Measurements from ENCODE around the gene NAT8.
"Not testable (repeated sequence)": the region's sequence is repeated elsewhere in the genome, so short reads cannot be mapped to it uniquely, and the experiment has no call there.

NAT8 gene

GRCh38 chr2:73630662-73631266 is 11.5 kb downstream of the NAT8 start:
- DNase-seq = not testable (repeated sequence)

- DNase-seq = not testable (repeated sequence)
These were observed 13.7 kb downstream of the NAT8 start for GRCh38 chr2:73628493-73628892.

GRCh38 chr2:73626237-73626636 is 16.0 kb downstream of the NAT8 start:
- DNase-seq = not testable (repeated sequence)

GRCh38 chr2:73624625-73625024 is 17.6 kb downstream of the NAT8 start:
- not testable (repeated sequence) for DNase-seq

GRCh38 chr2:73624036-73624435 is 18.2 kb downstream of the NAT8 start:
- DNase-seq = not testable (repeated sequence)

- DNase-seq = not testable (repeated sequence)
These were observed 22.3 kb downstream of the NAT8 start for GRCh38 chr2:73619925-73620324.

- no peak for DNase-seq
These were observed 27.2 kb downstream of the NAT8 start for GRCh38 chr2:73614997-73615396.

- DNase-seq = no peak
These were observed 28.1 kb downstream of the NAT8 start for GRCh38 chr2:73614105-73614504.

- no peak for DNase-seq
These were observed 30.4 kb downstream of the NAT8 start for GRCh38 chr2:73611867-73612266.

- no peak for DNase-seq
These were observed 31.0 kb downstream of the NAT8 start for GRCh38 chr2:73611193-73611592.

GRCh38 chr2:73610111-73610510 is 32.1 kb downstream of the NAT8 start:
- DNase-seq = no peak

- DNase-seq = not testable (repeated sequence)
These were observed 37.6 kb downstream of the NAT8 start for GRCh38 chr2:73604589-73604988.

- DNase-seq = not testable (repeated sequence)
These were observed 39.1 kb downstream of the NAT8 start for GRCh38 chr2:73603099-73603588.

- DNase-seq = no peak
These were observed 40.4 kb downstream of the NAT8 start for GRCh38 chr2:73601780-73602179.

GRCh38 chr2:73594251-73594650 is 48.0 kb downstream of the NAT8 start:
- no peak for DNase-seq

GRCh38 chr2:73593680-73594079 is 48.5 kb downstream of the NAT8 start:
- no peak for DNase-seq
